PC-3 (cell line): ENCODE data around the gene RPS6KC1.
"Not testable (repeated sequence)": the region's sequence is repeated elsewhere in the genome, so short reads cannot be mapped to it uniquely, and the experiment has no call there.

Experiments used
- CTCF ChIP-seq: fragments of 300-600 bp; sonication (generic); conservative IDR thresholded peaks from 2 replicates; pipeline ENCODE4 v1.5.1; 2017; ENCODE audit warnings: antibody characterized with exemption, low read depth, mild to moderate bottlenecking, low read length
- EZH2phosphoT487 ChIP-seq: fragments of 300-600 bp; sonication (generic); IDR thresholded peaks from 2 replicates; pipeline ENCODE4 v1.6.1; 2018; ENCODE audit warnings: mild to moderate bottlenecking, antibody characterized with exemption, low read length, borderline replicate concordance

- TF ChIP-seq CTCF, EZH2phosphoT487: not testable (repeated sequence)
These were observed 5.5 kb upstream of the RPS6KC1 start for GRCh38 chr1:213045321-213046226.
